ENCODE data around the gene COL23A1.
"Not testable (repeated sequence)": the region's sequence is repeated elsewhere in the genome, so short reads cannot be mapped to it uniquely, and the experiment has no call there.

The COL23A1 gene

GRCh38 chr5:178588769-178589168, 1.4 kb downstream of the COL23A1 start:
- no peak for DNase-seq (ENCODE audit: low read depth)

- DNase-seq (ENCODE audit: low read depth), result no peak
Measured at GRCh38 chr5:178587763-178588611, 2.2 kb downstream of the COL23A1 start.

GRCh38 chr5:178586396-178586795, 3.8 kb downstream of the COL23A1 start:
- DNase-seq (ENCODE audit: low read depth), result no peak

- not testable (repeated sequence) for DNase-seq (ENCODE audit: low read depth)
Measured at GRCh38 chr5:178585421-178585820, 4.8 kb downstream of the COL23A1 start.

- DNase-seq (ENCODE audit: low read depth), result no peak
Measured at GRCh38 chr5:178583279-178583678, 6.9 kb downstream of the COL23A1 start.

GRCh38 chr5:178582291-178582690, 7.9 kb downstream of the COL23A1 start:
- DNase-seq (ENCODE audit: low read depth), result no peak

GRCh38 chr5:178581621-178582020, 8.6 kb downstream of the COL23A1 start:
- no peak for DNase-seq (ENCODE audit: low read depth)

GRCh38 chr5:178580271-178580955, 9.8 kb downstream of the COL23A1 start:
- no peak for DNase-seq (ENCODE audit: low read depth)

- DNase-seq (ENCODE audit: low read depth), result no peak
Measured at GRCh38 chr5:178577944-178578343, 12.2 kb downstream of the COL23A1 start.

GRCh38 chr5:178577376-178577839, 12.8 kb downstream of the COL23A1 start:
- no peak for DNase-seq (ENCODE audit: low read depth)

GRCh38 chr5:178576591-178577351, 13.4 kb downstream of the COL23A1 start:
- no peak for DNase-seq (ENCODE audit: low read depth)

GRCh38 chr5:178573216-178573615, 17.0 kb downstream of the COL23A1 start:
- DNase-seq (ENCODE audit: low read depth), result no peak

- no peak for DNase-seq (ENCODE audit: low read depth)
Measured at GRCh38 chr5:178572617-178573016, 17.6 kb downstream of the COL23A1 start.

GRCh38 chr5:178569485-178569884, 20.7 kb downstream of the COL23A1 start:
- DNase-seq (ENCODE audit: low read depth), result no peak

- no peak for DNase-seq (ENCODE audit: low read depth)
Measured at GRCh38 chr5:178564811-178565550, 25.2 kb downstream of the COL23A1 start.

GRCh38 chr5:178564397-178564796, 25.8 kb downstream of the COL23A1 start:
- DNase-seq (ENCODE audit: low read depth), result no peak

GRCh38 chr5:178563621-178564020, 26.6 kb downstream of the COL23A1 start:
- DNase-seq (ENCODE audit: low read depth), result no peak

GRCh38 chr5:178561746-178562264, 28.4 kb downstream of the COL23A1 start:
- DNase-seq (ENCODE audit: low read depth), result no peak

GRCh38 chr5:178560911-178561310, 29.3 kb downstream of the COL23A1 start:
- DNase-seq (ENCODE audit: low read depth), result no peak

- no peak for DNase-seq (ENCODE audit: low read depth)
Measured at GRCh38 chr5:178557416-178557815, 32.8 kb downstream of the COL23A1 start.

GRCh38 chr5:178555771-178556211, 34.4 kb downstream of the COL23A1 start:
- no peak for DNase-seq (ENCODE audit: low read depth)
